HEK293T (cell line): ENCODE data around the gene SMURF1.

Experiments
- BHLHE40 ChIP-seq: fragments of 450-650 bp; IDR thresholded peaks from 2 replicates; pipeline ENCODE4 v1.6.1; 2016; ENCODE audit warnings: mild to moderate bottlenecking, moderate library complexity, borderline replicate concordance
- L3MBTL2 ChIP-seq: fragments of 450-650 bp; conservative IDR thresholded peaks from 2 replicates; pipeline ENCODE4 v1.6.1; 2016; ENCODE audit warnings: mild to moderate bottlenecking
- SP1 ChIP-seq: fragments of 450-650 bp; IDR thresholded peaks from 2 replicates; pipeline ENCODE4 v1.6.1; 2017
- SUZ12 ChIP-seq: fragments of 450-650 bp; IDR thresholded peaks from 2 replicates; pipeline ENCODE4 v1.6.1; 2016; ENCODE audit warnings: mild to moderate bottlenecking

- TF ChIP-seq SUZ12: no peak
- no peak for TF ChIP-seq BHLHE40
- no peak for TF ChIP-seq L3MBTL2
- TF ChIP-seq SP1: no peak
Measured at GRCh38 chr7:99127636-99128035, 16.3 kb downstream of the SMURF1 start.
